Adrenal gland (tissue), 12 donors: Measurements from ENCODE around the gene ESAM. TPM values are rescaled to one million over a fixed set of nuclear protein-coding genes. Genes with fewer than 3 reads are reported as not detected.
"Not testable (repeated sequence)": the region's sequence is repeated elsewhere in the genome, so short reads cannot be mapped to it uniquely, and the experiment has no call there.

ENCODE experiments used
- DNase-seq, 7 donors: peaks; one replicate each; pipeline ENCODE4 v3.0.0-alpha.2; 2019 to 2020
- H3K27ac ChIP-seq, 5 donors: fragments of 200-600 bp; sonication (generic) in 4 of 5; 1 replicate in 3 of 5; 2 replicates in 2 of 5; pipeline versions ENCODE4 v1.5.1 to v1.8.0; 2016 to 2020; ENCODE audit warnings: mild to moderate bottlenecking in 1 of 5
- H3K27me3 ChIP-seq: fragments of 200-600 bp; 2 replicates; pipeline ENCODE4 v1.8.0; 2021
- H3K36me3 ChIP-seq, 2 donors: fragments of 200-600 bp; replicated peaks in 1 of 2; 1 replicate in 1 of 2; 2 replicates in 1 of 2; pipeline versions ENCODE4 v1.5.1 to v1.8.0; 2018 to 2022
- H3K4me1 ChIP-seq, 2 donors: fragments of 200-600 bp; replicated peaks in 1 of 2; 1 replicate in 1 of 2; 2 replicates in 1 of 2; pipeline versions ENCODE4 v1.5.1 to v1.8.0; 2018 to 2021
- H3K4me3 ChIP-seq, 4 donors: fragments of 200-600 bp; sonication (generic) in 3 of 4; one replicate each; pipeline ENCODE4 v1.5.1; 2016 to 2018
- H3K9me3 ChIP-seq, 3 donors: fragments of 200-600 bp; sonication (generic) in 1 of 3; replicated peaks in 1 of 3; 1 replicate in 2 of 3; 2 replicates in 1 of 3; pipeline versions ENCODE4 v1.5.1 to v1.8.0; 2016 to 2021
- CTCF ChIP-seq, 6 experiments: fragments of 450-650 bp in 4 of 6; fragments of 200-600 bp in 2 of 6; sonication (generic) in 1 of 6; IDR thresholded peaks; 1 replicate in 5 of 6; 2 replicates in 1 of 6; pipeline versions ENCODE4 v1.5.1 to v1.8.0; 2016 to 2021; ENCODE audit warnings: antibody characterized with exemption in 6 of 6, mild to moderate bottlenecking in 2 of 6, moderate library complexity in 1 of 6
- POLR2A ChIP-seq, 2 donors: fragments of 450-650 bp; IDR thresholded peaks; one replicate each; pipeline ENCODE4 v1.6.1; 2017; ENCODE audit warnings: antibody characterized with exemption in 2 of 2, mild to moderate bottlenecking in 2 of 2, moderate library complexity in 1 of 2
- WGBS, 4 donors: extraction: QIAGEN DNeasy Blood & Tissue Kit in 2 of 4; methylation state at CpG; one replicate each; pipeline versions ENCODE4 v1.1.5 to v1.1.7; 2013 to 2017; 5-methylcytosine and 5-hydroxymethylcytosine counted together
- intact Hi-C, 2 donors: fragments of 100-400 bp; cut with DNase I; formaldehyde crosslinking; loops; one replicate each; pipeline versions ENCODE4 v1.14.1 to v1.15.0; 2022 to 2023
- polyA plus RNA-seq, 3 donors: library from polyadenylated mRNA; stranded (reverse); fragments of 200-250 nt in 2 of 3; fragments of 350-450 nt in 1 of 3; fragmentation: Illumina TruSeq in 1 of 3; extraction: RNeasy Lipid Tissue Mini Kit (QIAGEN cat#74804) in 1 of 3; gene quantifications; one replicate each; pipeline ENCODE4 v1.2.3, GENCODE V29; 2013 to 2014
- total RNA-seq, 9 donors: library from RNA; depleted of rRNA in 4 of 9; stranded (reverse); fragments of >200 nt in 4 of 9; fragments of 120-200 nt in 1 of 9; fragmentation: NEBNext Ultra II Directional in 1 of 9; extraction: Animal tissue kit (Norgen Biotek cat#: 25700) in 1 of 9; gene quantifications; one replicate each; pipeline versions ENCODE4 v1.1.0 to v1.2.4, GENCODE V29; 2013 to 2023
- donor health status: healthy with polysubstance abuse.
- donor health status: Bipolar disorder and iron deficiency.
- donor health status: DM: yes; HTN: yes; CAD: no.
- donor health status: DM: no; HTN: no; CAD: no.
- donor health status: DM: no; HTN: no; CAD: no.
- donor health status: DM: yes; HTN: yes; CAD: no.

The ESAM gene
- total and polyA plus RNA-seq, 12 donors: 8.2 to 36.9 (median 29.2) TPM

- DNase-seq: no peak
- Histone ChIP-seq H3K9me3 (no peaks in the 10 kb centered on the region), H3K4me1 (no peaks in the 10 kb centered on the region), H3K36me3 (peaks cover 0 to 2% of the 10 kb centered on the region in 2 donors), H3K4me3 (no peak overlapping the region), H3K27ac (no peak overlapping the region), H3K27me3 (no peaks in the 10 kb centered on the region)
- WGBS, 4 donors: 87 to 90% (median 89%) methylated on average over 7 of the region's 7 CpGs
- intact Hi-C loops: no loop called here
- TF ChIP-seq CTCF (IDR thresholded peaks at IDR 0.05) (no peak), POLR2A (IDR thresholded peaks at IDR 0.05) (no peak)
These were observed 15.0 kb upstream of the ESAM start for GRCh38 chr11:124776865-124777645.

GRCh38 chr11:124770959-124771358 is 8.9 kb upstream of the ESAM start:
- H3K36me3 ChIP-seq: peaks cover 0 to 21% of the 10 kb centered on the region in 2 donors
- intact Hi-C loops, H3K9me3 ChIP-seq, H3K4me1 ChIP-seq, H3K27ac ChIP-seq, DNase-seq, H3K27me3 ChIP-seq, H3K4me3 ChIP-seq: not testable (repeated sequence)
- WGBS, 4 donors: 95 to 99% (median 96%) methylated on average over 6 of the region's 6 CpGs

GRCh38 chr11:124769806-124770774 is 8.0 kb upstream of the ESAM start:
- H3K36me3 ChIP-seq: peaks cover 0 to 21% of the 10 kb centered on the region in 2 donors
- no peaks in the 10 kb centered on the region for H3K9me3 ChIP-seq
- peaks cover 0 to 6% of the 10 kb centered on the region in 2 donors for H3K4me1 ChIP-seq
- no peak for TF ChIP-seq POLR2A (IDR thresholded peaks at IDR 0.05)
- TF ChIP-seq CTCF (IDR thresholded peaks at IDR 0.05): no peak
- DNase-seq: peak in 3 of 7 donors; percentile 62 to 67 (median 67)
- H3K27ac ChIP-seq: no peak overlapping the region
- H3K4me3 ChIP-seq: no peak overlapping the region
- intact Hi-C loops: no loop called here
- H3K27me3 ChIP-seq: no peaks in the 10 kb centered on the region
- 93 to 97% (median 96%) methylated on average over 8 of the region's 8 CpGs for WGBS, 4 donors

GRCh38 chr11:124768914-124769313 is 6.8 kb upstream of the ESAM start:
- Histone ChIP-seq H3K9me3 (no peaks in the 10 kb centered on the region), H3K27ac (no peak overlapping the region), H3K4me1 (peaks cover 0 to 6% of the 10 kb centered on the region in 2 donors), H3K27me3 (no peaks in the 10 kb centered on the region), H3K4me3 (no peak overlapping the region), H3K36me3 (peaks cover 0 to 21% of the 10 kb centered on the region in 2 donors)
- intact Hi-C loops: no loop called here
- DNase-seq: no peak
- WGBS, 4 donors: 91 to 95% (median 94%) methylated on average over 8 of the region's 8 CpGs
- no peak for TF ChIP-seq POLR2A (IDR thresholded peaks at IDR 0.05)
- no peak for TF ChIP-seq CTCF (IDR thresholded peaks at IDR 0.05)
